Upper lobe of left lung (tissue), 4 donors: Measurements from ENCODE around the gene WAS.

Source experiments
- POLR2A ChIP-seq, 4 donors: fragments of 450-650 bp; IDR thresholded peaks; one replicate each; pipeline ENCODE4 v1.5.1; 2016 to 2017; ENCODE audit warnings: antibody characterized with exemption in 4 of 4, mild to moderate bottlenecking in 2 of 4
- POLR2AphosphoS5 ChIP-seq, 2 donors: sonication (generic); formaldehyde crosslinking; IDR thresholded peaks; one replicate each; pipeline ENCODE4 v1.5.1; 2017; ENCODE audit warnings: antibody characterized with exemption in 2 of 2
- TF ChIP-seq, protein P1 (sequence below), 6 experiments: fragments of 450-650 bp in 4 of 6; fragments of 200-600 bp in 2 of 6; sonication (generic) in 2 of 6; IDR thresholded peaks; one replicate each; pipeline ENCODE4 v1.5.1; 2016 to 2019; ENCODE audit warnings: antibody characterized with exemption in 6 of 6

DNA sequence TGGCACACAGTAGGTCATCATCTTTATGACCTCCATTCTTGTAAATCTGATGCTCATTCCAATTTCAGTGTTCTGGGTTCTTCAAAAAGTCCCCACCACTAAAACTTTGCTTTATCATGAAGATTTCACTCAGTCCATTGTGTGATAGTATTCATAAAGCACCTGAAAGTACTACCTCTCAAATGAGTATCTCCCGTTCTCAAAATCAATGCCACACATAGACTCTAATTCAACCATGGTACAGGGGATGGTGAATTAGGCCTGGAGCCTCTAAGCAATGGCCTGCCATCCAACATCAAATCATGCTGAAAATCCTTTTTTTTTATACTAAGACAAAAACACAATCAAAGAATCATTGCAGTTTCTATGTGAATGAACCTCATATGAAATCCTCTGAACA, 19.4 kb upstream of the WAS start:
- TF ChIP-seq, protein P1, sequence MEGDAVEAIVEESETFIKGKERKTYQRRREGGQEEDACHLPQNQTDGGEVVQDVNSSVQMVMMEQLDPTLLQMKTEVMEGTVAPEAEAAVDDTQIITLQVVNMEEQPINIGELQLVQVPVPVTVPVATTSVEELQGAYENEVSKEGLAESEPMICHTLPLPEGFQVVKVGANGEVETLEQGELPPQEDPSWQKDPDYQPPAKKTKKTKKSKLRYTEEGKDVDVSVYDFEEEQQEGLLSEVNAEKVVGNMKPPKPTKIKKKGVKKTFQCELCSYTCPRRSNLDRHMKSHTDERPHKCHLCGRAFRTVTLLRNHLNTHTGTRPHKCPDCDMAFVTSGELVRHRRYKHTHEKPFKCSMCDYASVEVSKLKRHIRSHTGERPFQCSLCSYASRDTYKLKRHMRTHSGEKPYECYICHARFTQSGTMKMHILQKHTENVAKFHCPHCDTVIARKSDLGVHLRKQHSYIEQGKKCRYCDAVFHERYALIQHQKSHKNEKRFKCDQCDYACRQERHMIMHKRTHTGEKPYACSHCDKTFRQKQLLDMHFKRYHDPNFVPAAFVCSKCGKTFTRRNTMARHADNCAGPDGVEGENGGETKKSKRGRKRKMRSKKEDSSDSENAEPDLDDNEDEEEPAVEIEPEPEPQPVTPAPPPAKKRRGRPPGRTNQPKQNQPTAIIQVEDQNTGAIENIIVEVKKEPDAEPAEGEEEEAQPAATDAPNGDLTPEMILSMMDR (IDR thresholded peaks at IDR 0.05) = no peak
- TF ChIP-seq POLR2A (IDR thresholded peaks at IDR 0.05) (no peak), POLR2AphosphoS5 (IDR thresholded peaks at IDR 0.05) (no peak)
